ENCODE data around the gene ATG2B.

Gene ATG2B

GRCh38 chr14:96309133-96309895 is 53.8 kb downstream of the ATG2B start:
- no peak for TF ChIP-seq ZNF274 (IDR thresholded peaks at IDR 0.05; ENCODE audit: low read depth, low read length)
- H3K4me3 ChIP-seq (ENCODE audit: low read length) = no peak overlapping the region

GRCh38 chr14:96307434-96307833 is 55.7 kb downstream of the ATG2B start:
- H3K4me3 ChIP-seq (ENCODE audit: low read length) = no peak overlapping the region
- TF ChIP-seq ZNF274 (IDR thresholded peaks at IDR 0.05; ENCODE audit: low read depth, low read length) = no peak

GRCh38 chr14:96304956-96305355 is 58.2 kb downstream of the ATG2B start:
- no peak for TF ChIP-seq ZNF274 (IDR thresholded peaks at IDR 0.05; ENCODE audit: low read depth, low read length)
- no peak overlapping the region for H3K4me3 ChIP-seq (ENCODE audit: low read length)

- no peak for TF ChIP-seq ZNF274 (IDR thresholded peaks at IDR 0.05; ENCODE audit: low read depth, low read length)
- H3K4me3 ChIP-seq (ENCODE audit: low read length) = no peak overlapping the region
Observed at GRCh38 chr14:96303981-96304380, 59.2 kb downstream of the ATG2B start.

- TF ChIP-seq ZNF274 (IDR thresholded peaks at IDR 0.05; ENCODE audit: low read depth, low read length) = no peak
- no peak overlapping the region for H3K4me3 ChIP-seq (ENCODE audit: low read length)
Observed at GRCh38 chr14:96299441-96299840, 63.7 kb downstream of the ATG2B start.

GRCh38 chr14:96297997-96298515 is 65.1 kb downstream of the ATG2B start:
- TF ChIP-seq ZNF274 (IDR thresholded peaks at IDR 0.05; ENCODE audit: low read depth, low read length) = no peak

GRCh38 chr14:96297000-96297399 is 66.1 kb downstream of the ATG2B start:
- H3K4me3 ChIP-seq (ENCODE audit: low read length) = no peak overlapping the region
- no peak for TF ChIP-seq ZNF274 (IDR thresholded peaks at IDR 0.05; ENCODE audit: low read depth, low read length)

More at GRCh38 chr14:96297997-96298515, 65.1 kb downstream of the ATG2B start:
- no peak overlapping the region for H3K4me3 ChIP-seq (ENCODE audit: low read length)

GRCh38 chr14:96294246-96294645 is 68.9 kb downstream of the ATG2B start:
- no peak for TF ChIP-seq ZNF274 (IDR thresholded peaks at IDR 0.05; ENCODE audit: low read depth, low read length)
- no peak overlapping the region for H3K4me3 ChIP-seq (ENCODE audit: low read length)

GRCh38 chr14:96287856-96288255 is 75.3 kb downstream of the ATG2B start:
- H3K4me3 ChIP-seq (ENCODE audit: low read length) = no peak overlapping the region
- no peak for TF ChIP-seq ZNF274 (IDR thresholded peaks at IDR 0.05; ENCODE audit: low read depth, low read length)

- H3K4me3 ChIP-seq (ENCODE audit: low read length) = no peak overlapping the region
- TF ChIP-seq ZNF274 (IDR thresholded peaks at IDR 0.05; ENCODE audit: low read depth, low read length) = no peak
Observed at GRCh38 chr14:96286251-96286650, 76.9 kb downstream of the ATG2B start.

- no peak overlapping the region for H3K4me3 ChIP-seq (ENCODE audit: low read length)
- no peak for TF ChIP-seq ZNF274 (IDR thresholded peaks at IDR 0.05; ENCODE audit: low read depth, low read length)
Observed at GRCh38 chr14:96285667-96286066, 77.5 kb downstream of the ATG2B start.

- TF ChIP-seq ZNF274 (IDR thresholded peaks at IDR 0.05; ENCODE audit: low read depth, low read length) = no peak
- no peak overlapping the region for H3K4me3 ChIP-seq (ENCODE audit: low read length)
Observed at GRCh38 chr14:96284430-96284829, 78.7 kb downstream of the ATG2B start.

- no peak overlapping the region for H3K4me3 ChIP-seq (ENCODE audit: low read length)
Observed at GRCh38 chr14:96284008-96284407, 79.1 kb downstream of the ATG2B start.

GRCh38 chr14:96281486-96281885 is 81.7 kb downstream of the ATG2B start:
- TF ChIP-seq ZNF274 (IDR thresholded peaks at IDR 0.05; ENCODE audit: low read depth, low read length) = no peak
- H3K4me3 ChIP-seq (ENCODE audit: low read length) = no peak overlapping the region

More at GRCh38 chr14:96284008-96284407, 79.1 kb downstream of the ATG2B start:
- TF ChIP-seq ZNF274 (IDR thresholded peaks at IDR 0.05; ENCODE audit: low read depth, low read length) = no peak

- H3K4me3 ChIP-seq (ENCODE audit: low read length) = no peak overlapping the region
- no peak for TF ChIP-seq ZNF274 (IDR thresholded peaks at IDR 0.05; ENCODE audit: low read depth, low read length)
Observed at GRCh38 chr14:96280104-96280503, 83.0 kb downstream of the ATG2B start.

Measured in GM08714 (cell line).